ENCODE data around the gene KIF26B. TPM values are rescaled to one million over a fixed set of nuclear protein-coding genes. Genes with fewer than 3 reads are reported as not detected.

The KIF26B gene
- polyA plus RNA-seq, 1 donor from 2014 or later, result 6.3 TPM

DNA sequence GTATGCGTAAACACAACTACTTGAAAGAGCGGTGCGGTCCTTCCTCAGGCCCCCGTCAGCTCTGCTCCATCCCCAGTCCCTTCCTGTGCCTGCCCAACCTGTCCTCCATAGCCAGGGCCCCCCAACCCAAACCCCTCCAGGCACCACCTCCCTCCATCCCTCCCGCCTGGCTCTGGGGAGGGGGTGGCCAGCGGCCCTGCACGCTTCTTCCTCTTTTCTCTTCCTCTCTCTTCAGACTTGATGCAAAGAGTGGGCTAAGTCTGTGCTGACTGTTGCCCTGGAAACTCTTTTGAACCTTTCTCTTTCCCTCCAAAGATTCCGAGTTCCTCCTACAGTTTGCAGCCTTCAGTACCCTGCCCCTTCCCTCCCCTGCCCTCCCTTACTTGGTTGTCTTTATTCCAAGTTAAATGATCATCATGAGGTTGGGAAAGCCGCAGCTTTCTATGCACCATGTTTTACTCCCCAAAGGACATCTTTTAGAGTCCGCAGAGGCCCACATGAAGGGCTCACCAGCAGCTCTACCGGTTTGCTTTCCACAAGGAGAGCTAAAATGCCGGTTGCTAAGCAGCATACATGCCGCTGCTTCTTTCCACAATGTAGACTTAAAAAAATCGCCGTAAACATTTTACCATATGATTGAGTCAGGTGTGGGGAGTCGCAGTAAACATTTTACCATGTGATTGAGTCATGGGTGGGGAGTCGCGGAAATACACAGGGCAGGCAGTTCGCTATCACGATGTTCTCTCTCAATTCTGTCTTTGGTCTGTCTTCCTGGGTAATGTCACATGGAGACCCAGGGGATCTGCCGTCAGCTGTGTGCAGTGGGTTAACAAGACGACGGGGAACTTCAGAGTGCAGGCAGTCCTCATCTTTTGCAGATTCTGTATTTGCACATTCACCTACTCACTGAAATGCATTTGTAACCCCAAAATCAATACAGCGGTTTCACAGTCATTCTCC, 525.3 kb downstream of the KIF26B start:
- Histone ChIP-seq H3K4me2 (ENCODE audit: low read length) (no peak overlapping the region), H2AFZ (ENCODE audit: low read depth, low read length) (no peak overlapping the region), H3K27me3 (ENCODE audit: insufficient read depth, low read depth, low read length) (no peaks in the 10 kb centered on the region), H4K20me1 (ENCODE audit: insufficient read depth) (no peaks in the 10 kb centered on the region), H3F3A (ENCODE audit: insufficient read depth, low read length, poor library complexity, severe bottlenecking) (no peaks in the 10 kb centered on the region), H3K9me3 (ENCODE audit: low read length) (no peaks in the 10 kb centered on the region), H3K4me3 (ENCODE audit: low read length) (no peak overlapping the region), H3K36me3 (ENCODE audit: insufficient read depth, low read length) (no peaks in the 10 kb centered on the region), H3K9ac (ENCODE audit: low read length) (no peak overlapping the region), H3K79me2 (replicated peaks; ENCODE audit: insufficient read depth, low read length) (no peaks in the 10 kb centered on the region), H3K9me2 (ENCODE audit: insufficient read depth, low read length) (no peaks in the 10 kb centered on the region), H3K27ac (ENCODE audit: low read length) (peak overlapping the region; percentile 19)
- TF ChIP-seq POLR2AphosphoS5 (IDR thresholded peaks at IDR 0.05) (no peak), SMC3 (conservative IDR thresholded peaks at IDR 0.05; ENCODE audit: poor library complexity) (no peak), RAD21 (conservative IDR thresholded peaks at IDR 0.05) (no peak), EZH2 (IDR thresholded peaks at IDR 0.05; ENCODE audit: borderline replicate concordance, insufficient read depth, low read length, poor library complexity, severe bottlenecking) (no peak), MXI1 (conservative IDR thresholded peaks at IDR 0.05; ENCODE audit: poor library complexity, severe bottlenecking) (no peak), TAF1 (IDR thresholded peaks at IDR 0.05; ENCODE audit: low read depth) (no peak), EP300 (conservative IDR thresholded peaks at IDR 0.05; ENCODE audit: poor library complexity, severe bottlenecking) (no peak)
- TF ChIP-seq, protein P1, sequence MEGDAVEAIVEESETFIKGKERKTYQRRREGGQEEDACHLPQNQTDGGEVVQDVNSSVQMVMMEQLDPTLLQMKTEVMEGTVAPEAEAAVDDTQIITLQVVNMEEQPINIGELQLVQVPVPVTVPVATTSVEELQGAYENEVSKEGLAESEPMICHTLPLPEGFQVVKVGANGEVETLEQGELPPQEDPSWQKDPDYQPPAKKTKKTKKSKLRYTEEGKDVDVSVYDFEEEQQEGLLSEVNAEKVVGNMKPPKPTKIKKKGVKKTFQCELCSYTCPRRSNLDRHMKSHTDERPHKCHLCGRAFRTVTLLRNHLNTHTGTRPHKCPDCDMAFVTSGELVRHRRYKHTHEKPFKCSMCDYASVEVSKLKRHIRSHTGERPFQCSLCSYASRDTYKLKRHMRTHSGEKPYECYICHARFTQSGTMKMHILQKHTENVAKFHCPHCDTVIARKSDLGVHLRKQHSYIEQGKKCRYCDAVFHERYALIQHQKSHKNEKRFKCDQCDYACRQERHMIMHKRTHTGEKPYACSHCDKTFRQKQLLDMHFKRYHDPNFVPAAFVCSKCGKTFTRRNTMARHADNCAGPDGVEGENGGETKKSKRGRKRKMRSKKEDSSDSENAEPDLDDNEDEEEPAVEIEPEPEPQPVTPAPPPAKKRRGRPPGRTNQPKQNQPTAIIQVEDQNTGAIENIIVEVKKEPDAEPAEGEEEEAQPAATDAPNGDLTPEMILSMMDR (IDR thresholded peaks at IDR 0.05; ENCODE audit: poor library complexity, severe bottlenecking), result no peak
- TF ChIP-seq, protein P2, sequence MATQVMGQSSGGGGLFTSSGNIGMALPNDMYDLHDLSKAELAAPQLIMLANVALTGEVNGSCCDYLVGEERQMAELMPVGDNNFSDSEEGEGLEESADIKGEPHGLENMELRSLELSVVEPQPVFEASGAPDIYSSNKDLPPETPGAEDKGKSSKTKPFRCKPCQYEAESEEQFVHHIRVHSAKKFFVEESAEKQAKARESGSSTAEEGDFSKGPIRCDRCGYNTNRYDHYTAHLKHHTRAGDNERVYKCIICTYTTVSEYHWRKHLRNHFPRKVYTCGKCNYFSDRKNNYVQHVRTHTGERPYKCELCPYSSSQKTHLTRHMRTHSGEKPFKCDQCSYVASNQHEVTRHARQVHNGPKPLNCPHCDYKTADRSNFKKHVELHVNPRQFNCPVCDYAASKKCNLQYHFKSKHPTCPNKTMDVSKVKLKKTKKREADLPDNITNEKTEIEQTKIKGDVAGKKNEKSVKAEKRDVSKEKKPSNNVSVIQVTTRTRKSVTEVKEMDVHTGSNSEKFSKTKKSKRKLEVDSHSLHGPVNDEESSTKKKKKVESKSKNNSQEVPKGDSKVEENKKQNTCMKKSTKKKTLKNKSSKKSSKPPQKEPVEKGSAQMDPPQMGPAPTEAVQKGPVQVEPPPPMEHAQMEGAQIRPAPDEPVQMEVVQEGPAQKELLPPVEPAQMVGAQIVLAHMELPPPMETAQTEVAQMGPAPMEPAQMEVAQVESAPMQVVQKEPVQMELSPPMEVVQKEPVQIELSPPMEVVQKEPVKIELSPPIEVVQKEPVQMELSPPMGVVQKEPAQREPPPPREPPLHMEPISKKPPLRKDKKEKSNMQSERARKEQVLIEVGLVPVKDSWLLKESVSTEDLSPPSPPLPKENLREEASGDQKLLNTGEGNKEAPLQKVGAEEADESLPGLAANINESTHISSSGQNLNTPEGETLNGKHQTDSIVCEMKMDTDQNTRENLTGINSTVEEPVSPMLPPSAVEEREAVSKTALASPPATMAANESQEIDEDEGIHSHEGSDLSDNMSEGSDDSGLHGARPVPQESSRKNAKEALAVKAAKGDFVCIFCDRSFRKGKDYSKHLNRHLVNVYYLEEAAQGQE (IDR thresholded peaks at IDR 0.05; ENCODE audit: borderline replicate concordance), result no peak

DNA sequence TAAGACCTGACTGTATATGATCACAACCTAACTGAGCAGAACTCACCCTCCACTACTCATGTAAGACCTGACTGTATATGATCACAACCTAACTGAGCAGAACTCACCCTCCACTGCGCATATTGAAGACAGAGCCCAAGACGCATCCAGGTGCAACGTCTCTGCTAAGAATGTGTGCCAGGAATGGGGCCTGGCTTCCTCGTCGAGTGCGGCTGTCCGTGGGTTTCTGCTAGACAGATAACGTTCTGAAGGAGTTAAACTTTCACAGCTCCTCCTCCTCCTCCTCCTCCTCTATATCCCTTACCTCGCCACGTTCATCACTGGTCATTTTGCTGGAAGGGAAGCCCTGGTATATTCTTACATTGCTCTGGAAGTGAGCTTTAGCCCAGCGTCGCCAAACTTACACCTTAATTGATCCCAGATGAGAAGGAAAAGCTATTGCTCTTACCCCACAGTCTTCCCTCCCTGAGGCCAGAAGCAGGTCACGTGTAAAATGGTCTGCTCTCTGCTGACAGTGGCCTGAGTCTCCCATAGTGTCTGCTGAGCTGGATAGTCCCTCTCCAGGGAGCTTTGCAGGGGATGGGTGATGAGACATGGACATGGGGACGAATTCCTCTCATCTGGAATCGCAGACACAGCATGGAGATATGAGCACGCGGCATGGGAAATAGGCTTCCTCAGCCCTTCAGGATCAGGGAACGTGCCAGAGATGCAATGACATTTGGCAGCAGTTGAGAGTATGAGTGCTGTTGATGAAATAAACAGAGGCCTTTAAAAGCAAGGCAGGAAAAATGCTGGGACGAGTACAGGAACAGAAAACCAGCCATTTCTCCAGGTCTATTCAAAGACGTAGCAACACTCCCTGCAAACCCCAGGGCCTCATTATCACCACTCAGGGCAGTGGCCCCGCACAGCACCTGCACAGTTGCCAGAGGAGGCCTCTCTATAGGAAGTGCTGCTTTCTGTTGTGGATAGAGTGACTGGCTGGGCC, 528.1 kb downstream of the KIF26B start:
- Histone ChIP-seq H2AFZ (ENCODE audit: low read depth, low read length) (no peak overlapping the region), H3K27ac (ENCODE audit: low read length) (no peak overlapping the region), H3F3A (ENCODE audit: insufficient read depth, low read length, poor library complexity, severe bottlenecking) (no peaks in the 10 kb centered on the region), H3K36me3 (ENCODE audit: insufficient read depth, low read length) (no peaks in the 10 kb centered on the region), H3K9me3 (ENCODE audit: low read length) (no peaks in the 10 kb centered on the region), H3K27me3 (ENCODE audit: insufficient read depth, low read depth, low read length) (no peaks in the 10 kb centered on the region), H3K79me2 (replicated peaks; ENCODE audit: insufficient read depth, low read length) (no peaks in the 10 kb centered on the region), H3K9ac (ENCODE audit: low read length) (no peak overlapping the region), H3K4me3 (ENCODE audit: low read length) (no peak overlapping the region), H4K20me1 (ENCODE audit: insufficient read depth) (no peaks in the 10 kb centered on the region), H3K9me2 (ENCODE audit: insufficient read depth, low read length) (no peaks in the 10 kb centered on the region), H3K4me2 (ENCODE audit: low read length) (no peak overlapping the region)
- TF ChIP-seq EZH2 (IDR thresholded peaks at IDR 0.05; ENCODE audit: borderline replicate concordance, insufficient read depth, low read length, poor library complexity, severe bottlenecking), result no peak
- no peak for TF ChIP-seq RAD21 (conservative IDR thresholded peaks at IDR 0.05)
- TF ChIP-seq TAF1 (IDR thresholded peaks at IDR 0.05; ENCODE audit: low read depth), result no peak

Data from neural cell (in vitro differentiated cells).